ENCODE results near the gene PEX11G. TPM values are rescaled to one million over a fixed set of nuclear protein-coding genes. Genes with fewer than 3 reads are reported as not detected.

The PEX11G gene
- total and polyA plus RNA-seq, 9 of the 15 experiments (the other 6 are each of a cell fraction or from before 2014, with no cell fraction given): 0.07 to 3.2 (median 0.70) TPM; not detected in 1

DNA sequence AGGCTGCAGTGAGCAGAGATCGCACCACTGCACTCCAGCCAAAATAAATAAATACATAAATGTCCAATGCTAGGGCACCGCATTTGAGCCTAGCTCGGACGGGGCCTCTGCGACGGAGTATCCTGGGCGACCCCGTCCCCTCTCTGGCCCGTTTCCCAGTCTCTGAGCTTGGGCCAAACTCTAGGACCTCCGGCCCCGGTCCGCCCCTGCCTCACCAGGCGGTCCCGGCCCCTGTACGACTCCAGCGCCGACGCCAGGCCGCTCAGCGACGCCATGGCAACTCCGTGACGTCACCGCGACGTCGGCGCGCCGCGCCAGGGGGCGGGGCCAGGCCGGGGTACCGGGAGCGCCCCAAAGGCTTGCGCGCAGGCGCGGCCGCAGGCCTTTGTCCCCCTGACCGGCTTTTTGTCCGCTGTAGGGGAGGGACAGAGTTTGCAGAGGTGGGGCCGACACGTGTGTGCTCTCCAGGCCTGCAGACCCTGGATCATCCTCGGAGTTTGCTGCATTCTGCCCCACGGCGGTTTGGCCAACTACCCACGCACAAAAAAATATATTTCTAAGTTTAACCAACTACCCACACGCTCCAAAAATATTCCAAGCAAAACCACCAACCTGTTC, at the start of gene PEX11G (continued):
- TF ChIP-seq LCOR (CRISPR knock-in tag; IDR thresholded peaks at IDR 0.05): no peak
- TF ChIP-seq, protein P1, sequence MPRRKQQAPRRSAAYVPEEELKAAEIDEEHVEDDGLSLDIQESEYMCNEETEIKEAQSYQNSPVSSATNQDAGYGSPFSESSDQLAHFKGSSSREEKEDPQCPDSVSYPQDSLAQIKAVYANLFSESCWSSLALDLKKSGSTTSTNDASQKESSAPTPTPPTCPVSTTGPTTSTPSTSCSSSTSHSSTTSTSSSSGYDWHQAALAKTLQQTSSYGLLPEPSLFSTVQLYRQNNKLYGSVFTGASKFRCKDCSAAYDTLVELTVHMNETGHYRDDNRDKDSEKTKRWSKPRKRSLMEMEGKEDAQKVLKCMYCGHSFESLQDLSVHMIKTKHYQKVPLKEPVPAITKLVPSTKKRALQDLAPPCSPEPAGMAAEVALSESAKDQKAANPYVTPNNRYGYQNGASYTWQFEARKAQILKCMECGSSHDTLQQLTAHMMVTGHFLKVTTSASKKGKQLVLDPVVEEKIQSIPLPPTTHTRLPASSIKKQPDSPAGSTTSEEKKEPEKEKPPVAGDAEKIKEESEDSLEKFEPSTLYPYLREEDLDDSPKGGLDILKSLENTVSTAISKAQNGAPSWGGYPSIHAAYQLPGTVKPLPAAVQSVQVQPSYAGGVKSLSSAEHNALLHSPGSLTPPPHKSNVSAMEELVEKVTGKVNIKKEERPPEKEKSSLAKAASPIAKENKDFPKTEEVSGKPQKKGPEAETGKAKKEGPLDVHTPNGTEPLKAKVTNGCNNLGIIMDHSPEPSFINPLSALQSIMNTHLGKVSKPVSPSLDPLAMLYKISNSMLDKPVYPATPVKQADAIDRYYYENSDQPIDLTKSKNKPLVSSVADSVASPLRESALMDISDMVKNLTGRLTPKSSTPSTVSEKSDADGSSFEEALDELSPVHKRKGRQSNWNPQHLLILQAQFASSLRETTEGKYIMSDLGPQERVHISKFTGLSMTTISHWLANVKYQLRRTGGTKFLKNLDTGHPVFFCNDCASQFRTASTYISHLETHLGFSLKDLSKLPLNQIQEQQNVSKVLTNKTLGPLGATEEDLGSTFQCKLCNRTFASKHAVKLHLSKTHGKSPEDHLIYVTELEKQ (CRISPR knock-in tag; IDR thresholded peaks at IDR 0.05): no peak
- TF ChIP-seq, protein P2, sequence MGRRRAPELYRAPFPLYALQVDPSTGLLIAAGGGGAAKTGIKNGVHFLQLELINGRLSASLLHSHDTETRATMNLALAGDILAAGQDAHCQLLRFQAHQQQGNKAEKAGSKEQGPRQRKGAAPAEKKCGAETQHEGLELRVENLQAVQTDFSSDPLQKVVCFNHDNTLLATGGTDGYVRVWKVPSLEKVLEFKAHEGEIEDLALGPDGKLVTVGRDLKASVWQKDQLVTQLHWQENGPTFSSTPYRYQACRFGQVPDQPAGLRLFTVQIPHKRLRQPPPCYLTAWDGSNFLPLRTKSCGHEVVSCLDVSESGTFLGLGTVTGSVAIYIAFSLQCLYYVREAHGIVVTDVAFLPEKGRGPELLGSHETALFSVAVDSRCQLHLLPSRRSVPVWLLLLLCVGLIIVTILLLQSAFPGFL (CRISPR knock-in tag; IDR thresholded peaks at IDR 0.05): no peak
- TF ChIP-seq ZC3H8 (IDR thresholded peaks at IDR 0.05): no peak
- no peak for TF ChIP-seq CREBBP (IDR thresholded peaks at IDR 0.05; ENCODE audit: low read depth, low read length)
- no peak for TF ChIP-seq CAMTA2 (CRISPR knock-in tag; conservative IDR thresholded peaks at IDR 0.05)
- no peak for TF ChIP-seq HDAC2 (IDR thresholded peaks at IDR 0.05)
- TF ChIP-seq HNRNPUL1 (IDR thresholded peaks at IDR 0.05; ENCODE audit: low read length): no peak
- no peak for TF ChIP-seq RBM39 (optimal IDR thresholded peaks at IDR 0.05; ENCODE audit: low read depth, low read length)
- no peak for TF ChIP-seq MCM7 (IDR thresholded peaks at IDR 0.05)
- no peak for TF ChIP-seq ETS2 (tag; IDR thresholded peaks at IDR 0.05; ENCODE audit: borderline replicate concordance, poor library complexity, severe bottlenecking)
- no peak for TF ChIP-seq BHLHE40 (IDR thresholded peaks at IDR 0.05; ENCODE audit: low read length)
- TF ChIP-seq ELF1 (tag; IDR thresholded peaks at IDR 0.05): no peak
- TF ChIP-seq JUNB (CRISPR knock-in tag; conservative IDR thresholded peaks at IDR 0.05): peak; percentile 47; the same call in 1 of the 2 replicates
- no peak for TF ChIP-seq HMG20A (CRISPR knock-in tag; conservative IDR thresholded peaks at IDR 0.05)
- TF ChIP-seq PRMT5 (CRISPR knock-in tag; IDR thresholded peaks at IDR 0.05): no peak
- peak; percentile 78 for TF ChIP-seq KDM5B (IDR thresholded peaks at IDR 0.05; ENCODE audit: insufficient replicate concordance, low read depth, low read length)
- TF ChIP-seq, protein P3, sequence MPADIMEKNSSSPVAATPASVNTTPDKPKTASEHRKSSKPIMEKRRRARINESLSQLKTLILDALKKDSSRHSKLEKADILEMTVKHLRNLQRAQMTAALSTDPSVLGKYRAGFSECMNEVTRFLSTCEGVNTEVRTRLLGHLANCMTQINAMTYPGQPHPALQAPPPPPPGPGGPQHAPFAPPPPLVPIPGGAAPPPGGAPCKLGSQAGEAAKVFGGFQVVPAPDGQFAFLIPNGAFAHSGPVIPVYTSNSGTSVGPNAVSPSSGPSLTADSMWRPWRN (IDR thresholded peaks at IDR 0.05; ENCODE audit: low read depth): no peak
- TF ChIP-seq, protein P4, sequence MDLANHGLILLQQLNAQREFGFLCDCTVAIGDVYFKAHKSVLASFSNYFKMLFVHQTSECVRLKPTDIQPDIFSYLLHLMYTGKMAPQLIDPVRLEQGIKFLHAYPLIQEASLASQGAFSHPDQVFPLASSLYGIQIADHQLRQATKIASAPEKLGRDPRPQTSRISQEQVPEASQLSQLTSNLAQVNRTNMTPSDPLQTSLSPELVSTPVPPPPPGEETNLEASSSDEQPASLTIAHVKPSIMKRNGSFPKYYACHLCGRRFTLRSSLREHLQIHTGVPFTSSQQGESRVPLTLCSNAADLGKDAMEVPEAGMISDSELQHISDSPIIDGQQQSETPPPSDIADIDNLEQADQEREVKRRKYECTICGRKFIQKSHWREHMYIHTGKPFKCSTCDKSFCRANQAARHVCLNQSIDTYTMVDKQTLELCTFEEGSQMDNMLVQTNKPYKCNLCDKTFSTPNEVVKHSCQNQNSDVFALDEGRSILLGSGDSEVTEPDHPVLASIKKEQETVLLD (IDR thresholded peaks at IDR 0.05): no peak
- TF ChIP-seq, protein P5, sequence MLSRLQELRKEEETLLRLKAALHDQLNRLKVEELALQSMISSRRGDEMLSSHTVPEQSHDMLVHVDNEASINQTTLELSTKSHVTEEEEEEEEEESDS (CRISPR knock-in tag; IDR thresholded peaks at IDR 0.05): no peak
- TF ChIP-seq XRCC3 (IDR thresholded peaks at IDR 0.05): no peak
- no peak for TF ChIP-seq ZNF134 (CRISPR knock-in tag; conservative IDR thresholded peaks at IDR 0.05)
- TF ChIP-seq IRF2 (CRISPR knock-in tag; IDR thresholded peaks at IDR 0.05): no peak
- TF ChIP-seq NFRKB (IDR thresholded peaks at IDR 0.05; ENCODE audit: low read depth): no peak

Measured in K562 (cell line).